Caco-2 (cell line): ENCODE data around the gene RGS6. TPM values are rescaled to one million over a fixed set of nuclear protein-coding genes. Genes with fewer than 3 reads are reported as not detected.

Source experiments
- BruUV-seq: library from RNA; stranded (reverse); fragments of 400-500 nt; replicated peaks from 2 replicates; lab custom pipeline; 2021; lab: Mats Ljungman, UMichigan
- CTCF ChIA-PET: fragments of 300-600 bp; sonication (Branson Sonifier 250); formaldehyde crosslinking; loops from one replicate; lab custom pipeline; 2022; ENCODE audit warnings: antibody characterized with exemption; lab: Charles Lee
- POLR2A ChIA-PET: fragments of 300-600 bp; sonication (Branson Sonifier 250); formaldehyde crosslinking; loops from one replicate; lab custom pipeline; 2022; ENCODE audit warnings: antibody characterized with exemption; lab: Charles Lee
- DNase-seq, 2 experiments: peaks; one replicate each; pipeline versions ENCODE4 v3.0.0 to v3.0.0-alpha.2; 2020 to 2022
- H3K27me3 ChIP-seq: replicated peaks from 2 replicates; pipeline ENCODE4 v1.6.0; 2011; ENCODE audit warnings: low read length; ENCODE audit not compliant: control insufficient read depth, insufficient read depth
- H3K36me3 ChIP-seq: 2 replicates; pipeline ENCODE4 v1.5.1; 2011; ENCODE audit warnings: low read length; ENCODE audit not compliant: control insufficient read depth, insufficient read depth
- H3K4me1 ChIP-seq: fragments of 250-450 bp; sonication (Bioruptor Pico); 2 replicates; pipeline ENCODE4 v1.5.1; 2020; ENCODE audit warnings: mild to moderate bottlenecking
- H3K4me3 ChIP-seq: 2 replicates; pipeline ENCODE4 v1.5.1; 2011; ENCODE audit warnings: low read depth, mild to moderate bottlenecking, control low read depth, low read length
- H3K9me3 ChIP-seq: fragments of 250-450 bp; sonication (Bioruptor Pico); 2 replicates; pipeline ENCODE4 v1.5.1; 2020; ENCODE audit warnings: mild to moderate bottlenecking, moderate library complexity
- H3K27ac Mint-ChIP-seq: one replicate; pipeline ENCODE4 v1.8.0; 2022; ENCODE audit warnings: mixed read lengths; ENCODE audit not compliant: unreplicated experiment
- H3K27me3 Mint-ChIP-seq: one replicate; pipeline ENCODE4 v1.8.0; 2022; ENCODE audit warnings: mixed read lengths; ENCODE audit not compliant: insufficient read depth, unreplicated experiment
- H3K36me3 Mint-ChIP-seq: one replicate; pipeline ENCODE4 v1.8.0; 2022; ENCODE audit warnings: mild to moderate bottlenecking, mixed read lengths; ENCODE audit not compliant: insufficient read depth, unreplicated experiment
- H3K4me1 Mint-ChIP-seq: one replicate; pipeline ENCODE4 v1.8.0; 2022; ENCODE audit warnings: low read depth, mixed read lengths; ENCODE audit not compliant: unreplicated experiment
- H3K4me3 Mint-ChIP-seq: one replicate; pipeline ENCODE4 v1.8.0; 2022; ENCODE audit warnings: mild to moderate bottlenecking, moderate library complexity, mixed read lengths; ENCODE audit not compliant: unreplicated experiment
- H3K9me3 Mint-ChIP-seq: one replicate; pipeline ENCODE4 v1.8.0; 2022; ENCODE audit warnings: mixed read lengths; ENCODE audit not compliant: unreplicated experiment
- CTCF ChIP-seq, 2 experiments: fragments of 200-600 bp in 1 of 2; IDR thresholded peaks; 1 replicate in 1 of 2; 2 replicates in 1 of 2; pipeline versions ENCODE4 v1.5.1 to v1.8.0; 2011 to 2022; ENCODE audit warnings: antibody characterized with exemption in 1 of 2, control low read depth in 1 of 2, inconsistent platforms in 1 of 2, low read depth in 1 of 2, low read length in 1 of 2, mild to moderate bottlenecking in 1 of 2, moderate library complexity in 1 of 2; ENCODE audit not compliant: insufficient read depth in 1 of 2, severe bottlenecking in 1 of 2, unreplicated experiment in 1 of 2
- intact Hi-C: fragments of 100-400 bp; cut with micrococcal nuclease; formaldehyde crosslinking; loops from one replicate; pipeline ENCODE4 v1.10.0; 2022; ENCODE audit not compliant: unreplicated experiment
- total RNA-seq: library from RNA; stranded (reverse); gene quantifications from 2 replicates; pipeline ENCODE4 v1.2.3, GENCODE V29; 2022

Gene RGS6
- total RNA-seq, 1 experiment from 2014 or later, result not detected

- Mint-ChIP-seq H3K4me3 (no peak overlapping the region), H3K9me3 (no peaks in the 10 kb centered on the region), H3K27me3 (peaks cover 17% of the 10 kb centered on the region), H3K36me3 (no peaks in the 10 kb centered on the region), H3K27ac (no peak overlapping the region), H3K4me1 (no peaks in the 10 kb centered on the region)
- Histone ChIP-seq H3K4me3 (no peak overlapping the region), H3K4me1 (no peaks in the 10 kb centered on the region), H3K36me3 (no peaks in the 10 kb centered on the region), H3K9me3 (no peaks in the 10 kb centered on the region), H3K27me3 (no peaks in the 10 kb centered on the region)
- DNase-seq, result no peak
- no peak for TF ChIP-seq CTCF (IDR thresholded peaks at IDR 0.05; ENCODE audit: insufficient read depth in 1 of 2, low read depth in 1 of 2, low read length in 1 of 2, severe bottlenecking in 1 of 2, unreplicated experiment in 1 of 2)
- no TSS peak for BruUV-seq
- intact Hi-C loops, result no loop called here
- CTCF ChIA-PET, result no interaction called here
- POLR2A ChIA-PET, result no interaction called here
These were observed 197.1 kb downstream of the RGS6 start for GRCh38 chr14:72129291-72129690.

- Mint-ChIP-seq H3K4me1 (no peaks in the 10 kb centered on the region), H3K27ac (no peak overlapping the region), H3K9me3 (no peaks in the 10 kb centered on the region), H3K27me3 (peaks cover 3% of the 10 kb centered on the region), H3K36me3 (no peaks in the 10 kb centered on the region), H3K4me3 (no peak overlapping the region)
- Histone ChIP-seq H3K9me3 (no peaks in the 10 kb centered on the region), H3K36me3 (no peaks in the 10 kb centered on the region), H3K4me1 (no peaks in the 10 kb centered on the region), H3K4me3 (no peak overlapping the region), H3K27me3 (no peaks in the 10 kb centered on the region)
- POLR2A ChIA-PET, result no interaction called here
- intact Hi-C loops, result no loop called here
- CTCF ChIA-PET, result no interaction called here
- no TSS peak for BruUV-seq
- TF ChIP-seq CTCF (IDR thresholded peaks at IDR 0.05; ENCODE audit: insufficient read depth in 1 of 2, low read depth in 1 of 2, low read length in 1 of 2, severe bottlenecking in 1 of 2, unreplicated experiment in 1 of 2), result no peak
- DNase-seq, result no peak
These were observed 208.9 kb downstream of the RGS6 start for GRCh38 chr14:72141084-72141483.

- CTCF ChIA-PET, result no interaction called here
These were observed 210.1 kb downstream of the RGS6 start for GRCh38 chr14:72142328-72142727.

More at GRCh38 chr14:72142328-72142727, 210.1 kb downstream of the RGS6 start:
- intact Hi-C loops, result no loop called here
- POLR2A ChIA-PET, result no interaction called here
- TF ChIP-seq CTCF (IDR thresholded peaks at IDR 0.05; ENCODE audit: insufficient read depth in 1 of 2, low read depth in 1 of 2, low read length in 1 of 2, severe bottlenecking in 1 of 2, unreplicated experiment in 1 of 2), result no peak
- Histone ChIP-seq H3K9me3 (no peaks in the 10 kb centered on the region), H3K36me3 (no peaks in the 10 kb centered on the region), H3K4me3 (no peak overlapping the region), H3K27me3 (no peaks in the 10 kb centered on the region), H3K4me1 (no peaks in the 10 kb centered on the region)
- H3K9me3 Mint-ChIP-seq, result peaks cover 8% of the 10 kb centered on the region
- H3K4me3 Mint-ChIP-seq, result no peak overlapping the region
- no peaks in the 10 kb centered on the region for H3K4me1 Mint-ChIP-seq
- H3K27ac Mint-ChIP-seq, result no peak overlapping the region
- H3K27me3 Mint-ChIP-seq, result peaks cover 10% of the 10 kb centered on the region
- BruUV-seq, result no TSS peak
- DNase-seq, result no peak
- no peaks in the 10 kb centered on the region for H3K36me3 Mint-ChIP-seq
